Thymus (tissue), 11 donors: ENCODE data around the gene TLE4. TPM values are rescaled to one million over a fixed set of nuclear protein-coding genes. Genes with fewer than 3 reads are reported as not detected.

Experiments
- DNase-seq, 9 donors: peaks; one replicate each; pipeline ENCODE4 v3.0.0-alpha.2; 2013; ENCODE audit warnings: low spot score in 9 of 9, low read depth in 6 of 9, missing footprints in 1 of 9
- H3K27ac ChIP-seq, 2 donors: one replicate each; pipeline ENCODE4 v1.5.1; 2013; ENCODE audit warnings: control low read depth in 1 of 2, low read depth in 1 of 2, low read length in 1 of 2, mild to moderate bottlenecking in 1 of 2, moderate library complexity in 1 of 2
- H3K27me3 ChIP-seq, 2 donors: one replicate each; pipeline ENCODE4 v1.5.1; 2013; ENCODE audit warnings: low read length in 1 of 2; ENCODE audit not compliant: control insufficient read depth in 2 of 2, insufficient read depth in 1 of 2
- H3K36me3 ChIP-seq, 2 donors: one replicate each; pipeline ENCODE4 v1.5.1; 2013; ENCODE audit warnings: low read length in 1 of 2, mild to moderate bottlenecking in 1 of 2, moderate library complexity in 1 of 2; ENCODE audit not compliant: control insufficient read depth in 2 of 2, insufficient read depth in 2 of 2
- H3K4me1 ChIP-seq, 2 donors: one replicate each; pipeline ENCODE4 v1.5.1; 2013; ENCODE audit warnings: low read length in 2 of 2; ENCODE audit not compliant: control insufficient read depth in 2 of 2, insufficient read depth in 2 of 2
- H3K4me3 ChIP-seq, 2 donors: one replicate each; pipeline ENCODE4 v1.5.1; 2013; ENCODE audit warnings: low read length in 2 of 2, control low read depth in 1 of 2, mild to moderate bottlenecking in 1 of 2
- H3K9me3 ChIP-seq, 2 donors: one replicate each; pipeline ENCODE4 v1.5.1; 2013; ENCODE audit warnings: low read length in 1 of 2, mild to moderate bottlenecking in 1 of 2; ENCODE audit not compliant: control insufficient read depth in 2 of 2, insufficient read depth in 1 of 2
- WGBS: extraction: QIAGEN DNeasy Blood & Tissue Kit; methylation state at CpG from one replicate; pipeline ENCODE4 v1.1.7; 2013; 5-methylcytosine and 5-hydroxymethylcytosine counted together
- polyA plus RNA-seq: library from polyadenylated mRNA; stranded (reverse); fragments of 200-250 nt; gene quantifications from one replicate; pipeline ENCODE4 v1.2.3, GENCODE V29; 2013
- total RNA-seq: library from RNA; stranded (reverse); fragments of 120-200 nt; gene quantifications from one replicate; pipeline ENCODE4 v1.2.4, GENCODE V29; 2013
- donor health status: healthy.

The TLE4 gene
- total and polyA plus RNA-seq, 2 donors, result 22.6 to 26.9 TPM

DNA sequence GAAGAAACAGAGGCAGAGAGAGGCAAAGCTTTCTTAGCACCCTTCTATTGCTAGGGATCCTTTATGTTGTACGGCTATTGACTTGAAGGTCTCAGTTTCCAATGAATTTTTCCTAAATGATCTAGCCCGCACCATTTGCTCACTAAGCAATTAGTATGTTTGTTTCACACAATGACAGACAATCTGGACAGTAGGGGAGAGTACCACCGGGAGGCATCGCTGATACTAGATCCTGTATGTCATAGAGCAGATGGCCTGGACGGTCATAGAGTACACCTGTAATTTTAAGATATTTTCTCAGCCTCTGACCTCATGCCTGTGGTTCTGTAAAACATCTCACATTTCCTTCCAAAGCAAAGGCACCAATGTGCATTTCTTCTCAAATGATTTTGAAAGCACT, 194.3 kb downstream of the TLE4 start:
- H3K27ac ChIP-seq, result no peak overlapping the region
- WGBS, result 96% methylated on average over 5 of the region's 5 CpGs
- no peaks in the 10 kb centered on the region for H3K4me1 ChIP-seq
- no peak for DNase-seq
- H3K9me3 ChIP-seq, result no peaks in the 10 kb centered on the region
- H3K36me3 ChIP-seq, result no peaks in the 10 kb centered on the region
- H3K4me3 ChIP-seq, result no peak overlapping the region
- H3K27me3 ChIP-seq, result no peaks in the 10 kb centered on the region

DNA sequence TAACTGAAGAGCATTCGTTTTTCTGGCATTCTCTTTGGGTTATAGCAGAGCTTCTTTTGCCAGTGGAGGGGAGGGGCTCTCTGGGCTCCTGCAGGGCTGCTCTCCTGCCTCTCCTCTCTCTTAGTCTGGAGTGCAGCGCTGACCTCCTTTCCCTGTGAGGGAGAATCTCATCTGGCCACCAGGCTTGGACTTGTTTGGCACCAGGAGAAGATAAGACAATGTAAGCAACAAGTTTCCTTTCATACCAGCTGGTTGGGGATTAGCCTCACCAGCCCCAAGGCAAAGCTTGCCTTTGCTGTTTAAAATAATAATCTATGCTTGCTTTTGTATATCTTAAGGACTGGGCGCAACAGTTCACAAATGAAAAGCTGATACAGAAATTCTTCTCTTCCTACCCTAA, 196.4 kb downstream of the TLE4 start:
- no peaks in the 10 kb centered on the region for H3K4me1 ChIP-seq
- no peak overlapping the region for H3K4me3 ChIP-seq
- H3K27me3 ChIP-seq, result no peaks in the 10 kb centered on the region
- no peak for DNase-seq
- no peaks in the 10 kb centered on the region for H3K9me3 ChIP-seq
- 93% methylated on average over 3 of the region's 3 CpGs for WGBS
- no peaks in the 10 kb centered on the region for H3K36me3 ChIP-seq
- no peak overlapping the region for H3K27ac ChIP-seq

DNA sequence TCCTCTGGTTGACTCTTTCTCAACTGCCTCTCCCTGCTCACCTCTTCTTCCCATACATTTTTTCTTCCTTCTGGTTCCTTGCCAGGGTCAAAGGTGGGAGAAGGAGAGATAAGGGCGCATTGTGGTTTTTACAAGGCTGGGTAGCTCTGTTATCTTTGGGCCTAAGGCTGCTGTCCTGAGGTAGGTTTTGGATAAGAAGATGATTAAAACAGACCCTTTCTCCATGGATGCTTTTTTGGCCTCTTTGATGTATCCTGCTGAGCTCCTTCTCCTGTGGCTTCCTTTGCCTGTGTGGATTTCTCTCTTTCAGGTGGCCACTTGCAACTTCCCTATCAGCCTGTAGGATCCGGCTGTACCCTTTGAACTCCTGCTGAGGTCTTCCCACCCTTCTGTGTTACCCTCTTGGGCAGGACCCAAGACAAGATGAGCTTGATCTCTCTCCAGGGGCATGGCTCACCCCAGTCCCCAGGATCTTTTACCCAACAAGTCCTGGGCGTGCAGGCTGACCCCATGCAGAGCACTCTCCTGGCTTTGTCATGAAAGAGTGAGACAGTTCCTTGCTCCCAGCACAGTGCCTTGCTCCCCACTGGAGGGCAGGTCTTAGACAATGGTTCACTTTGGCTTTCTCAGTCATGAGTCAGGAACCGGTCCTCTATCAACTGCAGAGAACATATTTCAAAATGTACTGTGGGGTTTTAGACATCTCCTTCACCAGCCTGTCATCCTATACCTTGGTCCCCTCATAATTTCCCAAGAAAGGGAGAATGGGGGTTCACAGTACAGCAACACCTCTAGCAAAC, 197.9 kb downstream of the TLE4 start:
- no peaks in the 10 kb centered on the region for H3K27me3 ChIP-seq
- H3K27ac ChIP-seq, result no peak overlapping the region
- no peak for DNase-seq
- no peaks in the 10 kb centered on the region for H3K4me1 ChIP-seq
- no peaks in the 10 kb centered on the region for H3K36me3 ChIP-seq
- H3K9me3 ChIP-seq, result no peaks in the 10 kb centered on the region
- WGBS, result 98% methylated on average over 4 of the region's 4 CpGs
- no peak overlapping the region for H3K4me3 ChIP-seq

DNA sequence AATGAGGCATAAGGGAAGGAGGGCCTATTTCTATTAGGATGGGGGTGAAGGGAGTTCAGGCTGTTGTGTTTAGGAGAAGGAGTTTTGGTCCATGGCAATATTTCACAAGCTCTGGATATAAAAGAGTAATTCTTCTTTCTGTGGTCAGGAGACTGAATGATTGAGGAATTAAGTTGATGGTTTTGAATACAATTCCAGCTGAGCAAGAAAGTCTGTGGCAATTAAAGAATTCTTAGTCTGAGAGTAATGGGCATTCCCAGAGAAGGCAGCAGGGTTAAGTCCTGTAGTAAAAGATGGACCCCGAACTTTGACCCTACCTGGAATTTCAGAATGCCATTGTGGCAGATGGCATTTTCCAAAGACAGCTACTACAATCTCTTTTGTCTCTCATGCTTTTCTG, 202.6 kb downstream of the TLE4 start:
- Histone ChIP-seq H3K27ac (no peak overlapping the region), H3K27me3 (no peaks in the 10 kb centered on the region), H3K9me3 (no peaks in the 10 kb centered on the region), H3K4me3 (no peak overlapping the region), H3K4me1 (no peaks in the 10 kb centered on the region), H3K36me3 (no peaks in the 10 kb centered on the region)
- 98% methylated on average over 1 of the region's 1 CpG for WGBS
- no peak for DNase-seq
